GM21576 (cell line): Measurements from ENCODE around the gene PRR23A.

Source experiments
- ATAC-seq: cut with Tn5 transposase; IDR thresholded peaks from one replicate; pipeline ENCODE4 v1.9.1; 2021; ENCODE audit warnings: mild to moderate bottlenecking, moderate library complexity; ENCODE audit not compliant: unreplicated experiment

PRR23A gene

DNA sequence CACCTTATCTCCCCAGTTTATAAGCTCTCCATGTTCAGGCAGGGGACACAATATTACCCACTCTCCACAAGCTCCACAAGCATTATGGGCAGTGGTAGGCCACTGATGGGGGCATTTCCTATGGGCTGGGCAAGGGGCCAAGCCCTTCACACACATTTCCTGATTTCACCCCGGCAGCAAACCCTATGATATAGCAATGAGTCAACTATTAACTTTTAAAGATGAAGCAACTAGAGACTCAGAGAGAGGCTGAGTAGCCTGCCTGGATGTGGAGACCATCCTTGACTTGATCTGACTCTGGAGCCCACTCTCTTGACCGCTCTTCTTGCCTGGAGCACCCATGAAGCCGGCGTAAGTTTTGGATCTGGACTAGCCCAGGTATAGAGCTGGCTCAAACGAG is 31.6 kb downstream of the PRR23A start:
- no peak for ATAC-seq

DNA sequence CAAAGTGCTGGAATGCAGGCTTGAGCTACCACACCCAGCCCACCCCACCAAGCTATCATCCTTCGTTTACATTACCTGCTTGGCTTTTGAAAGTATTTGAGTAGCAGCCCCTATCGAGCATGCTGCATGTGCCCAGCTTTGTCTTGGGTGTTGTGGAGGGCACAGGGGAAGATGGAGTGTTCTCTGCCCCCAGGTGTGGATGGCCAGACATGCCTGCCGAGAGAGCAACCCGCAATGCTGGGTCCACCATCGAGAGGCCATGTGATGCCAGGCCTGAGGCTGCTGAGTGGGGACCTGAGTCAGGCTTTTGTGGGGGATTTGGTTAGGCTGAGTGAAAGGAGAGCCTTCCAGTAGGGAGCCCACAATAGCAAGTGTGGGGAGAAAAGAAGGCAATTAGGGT is 33.1 kb downstream of the PRR23A start:
- ATAC-seq = no peak

DNA sequence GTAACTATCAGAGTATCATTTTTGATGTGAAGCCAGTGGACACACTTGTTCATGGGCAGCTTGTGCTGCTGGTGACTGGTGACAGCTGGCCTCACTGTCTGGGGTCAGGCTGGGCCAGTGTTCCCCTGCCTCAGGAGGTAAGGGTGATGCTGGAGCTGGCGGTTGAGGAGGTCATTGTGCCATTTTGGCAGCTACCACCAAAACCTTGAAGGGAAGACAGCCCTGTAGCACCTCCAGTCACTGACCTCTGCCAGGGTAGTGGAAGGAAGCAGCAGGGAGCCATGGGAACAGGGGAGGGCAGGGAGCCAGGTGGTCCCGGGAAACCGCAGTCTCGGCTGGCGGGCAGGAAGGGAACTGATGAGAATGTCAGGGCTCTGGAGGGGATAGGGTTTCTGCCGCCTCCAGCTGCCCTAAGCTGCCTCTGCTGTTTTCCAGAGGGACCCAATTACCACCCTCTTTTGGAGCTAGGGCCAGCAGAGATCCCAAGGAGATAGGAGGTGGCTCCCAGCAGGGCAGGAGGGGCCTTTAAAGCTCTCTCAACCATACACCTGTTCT is 34.2 kb downstream of the PRR23A start:
- no peak for ATAC-seq

DNA sequence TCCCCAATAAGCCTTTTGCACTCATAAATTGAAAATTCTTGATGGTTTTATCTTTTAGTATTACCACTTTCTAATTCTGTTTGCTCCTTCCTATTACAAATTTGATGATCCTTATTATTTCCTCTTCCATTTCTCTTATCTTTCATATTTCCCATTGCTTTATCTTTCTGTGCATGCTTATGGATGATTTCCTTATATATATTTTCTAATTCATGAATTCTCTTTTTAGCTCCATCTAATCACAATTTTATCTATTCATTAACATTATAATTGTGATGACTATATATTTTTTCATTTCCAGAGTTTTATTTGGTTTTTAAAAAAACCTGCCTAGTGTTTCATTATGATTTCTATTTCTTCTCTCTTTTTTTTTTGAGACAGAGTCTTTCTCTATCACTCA is 41.1 kb downstream of the PRR23A start:
- ATAC-seq = no peak

DNA sequence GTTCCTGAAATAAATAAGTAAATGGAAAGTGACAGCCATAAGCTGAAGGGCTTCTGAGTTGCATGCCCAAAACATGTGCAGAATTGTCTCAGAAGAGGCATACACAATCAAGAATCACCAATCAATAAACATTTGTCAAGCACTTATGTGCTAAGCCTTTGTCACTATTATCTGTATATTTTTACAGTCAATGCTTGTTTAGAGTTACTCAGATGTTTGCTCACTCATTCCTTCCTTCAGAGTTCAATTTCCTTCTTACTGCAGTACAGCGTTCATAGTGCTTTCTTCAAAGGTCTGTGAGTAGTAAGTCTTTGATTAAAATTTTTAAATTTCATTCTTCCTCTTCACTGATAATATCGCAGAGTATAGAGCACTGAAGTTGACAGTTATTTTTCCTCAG is 41.8 kb downstream of the PRR23A start:
- ATAC-seq = no peak

DNA sequence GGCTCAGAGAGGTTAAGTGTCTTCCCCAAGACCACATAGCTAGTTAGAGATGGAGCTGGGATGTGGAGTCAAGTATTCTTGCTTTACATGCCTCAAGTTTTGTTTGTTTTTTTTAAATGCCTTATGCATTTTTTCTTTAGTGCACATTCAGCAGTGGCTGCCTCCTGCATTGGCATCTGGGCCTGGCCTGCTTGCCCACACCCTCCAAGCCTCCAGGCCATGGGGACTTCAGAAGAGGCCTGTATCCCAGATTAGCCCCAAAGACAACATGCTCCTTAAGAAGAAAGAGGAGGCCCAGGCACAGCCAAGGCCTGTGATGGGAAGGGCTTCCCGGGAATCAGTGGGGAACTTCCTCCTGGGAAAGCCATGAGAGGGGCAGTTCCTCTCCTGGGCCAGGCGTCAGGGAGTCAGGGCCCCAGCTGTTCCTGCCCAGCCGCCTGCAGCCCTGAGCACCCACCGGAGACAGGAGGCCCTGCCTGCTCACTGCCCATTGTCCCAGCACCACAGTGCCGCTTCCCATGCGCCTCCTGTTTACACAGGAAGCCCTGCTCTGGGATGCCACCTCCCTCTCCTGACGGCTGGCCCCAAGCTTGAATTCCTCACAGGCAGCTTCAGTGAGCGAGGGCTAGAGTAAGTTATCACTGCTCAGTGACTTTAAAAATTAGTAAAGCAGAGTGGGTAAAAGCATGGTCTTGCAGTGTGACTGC is 43.1 kb downstream of the PRR23A start:
- no peak for ATAC-seq

DNA sequence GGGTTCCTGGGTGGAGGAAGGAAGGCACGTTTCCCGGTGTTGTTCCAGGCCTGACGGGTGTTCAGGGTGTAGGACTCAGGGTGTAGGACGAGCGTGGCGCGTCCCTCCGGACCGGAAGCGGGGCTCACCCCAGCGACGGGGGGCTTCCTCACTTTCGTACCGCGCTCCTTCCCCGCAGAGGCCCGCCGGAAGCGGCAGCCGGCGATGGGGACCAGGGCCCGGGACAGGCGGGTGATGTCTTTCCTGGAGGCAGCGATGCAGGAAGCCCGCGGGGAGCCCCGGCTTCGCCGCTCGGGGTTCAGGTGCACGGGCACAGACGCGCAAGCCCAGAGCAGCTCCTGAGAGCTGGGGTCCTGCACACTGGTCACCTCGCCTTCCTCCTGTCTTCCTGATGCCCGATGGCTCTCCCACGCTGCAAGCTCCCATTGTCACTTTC is 45.6 kb downstream of the PRR23A start:
- no peak for ATAC-seq
